AG04450 (cell line): ENCODE results near the gene CFAP77. TPM values are rescaled to one million over a fixed set of nuclear protein-coding genes. Genes with fewer than 3 reads are reported as not detected.

Experiments used
- CTCF ChIA-PET: fragments of 300-600, 350-600 bp; formaldehyde crosslinking; extraction: SDS; loops from one replicate; lab custom pipeline; 2022; ENCODE audit warnings: antibody characterized with exemption, inconsistent platforms; lab: Charles Lee
- POLR2A ChIA-PET: fragments of 350-600 bp; formaldehyde crosslinking; extraction: SDS; loops from one replicate; lab custom pipeline; 2021; ENCODE audit warnings: antibody characterized with exemption, inconsistent platforms; lab: Yijun Ruan, JAX
- DNase-seq: peaks from one replicate; pipeline ENCODE4 v3.0.0-alpha.2; 2011; ENCODE audit warnings: low read depth, low spot score
- H3K27ac ChIP-seq: one replicate; pipeline ENCODE4 v1.5.1; 2012; ENCODE audit warnings: low read depth, low read length, control low read depth
- H3K27me3 ChIP-seq: one replicate; pipeline ENCODE4 v1.6.0; 2012; ENCODE audit warnings: low read length; ENCODE audit not compliant: control insufficient read depth, insufficient read depth
- H3K4me3 ChIP-seq: 2 replicates; pipeline ENCODE4 v1.5.1; 2011; ENCODE audit warnings: mild to moderate bottlenecking, low read depth, low read length, control low read depth
- H3K9me3 ChIP-seq: 2 replicates; pipeline ENCODE4 v1.5.1; 2012; ENCODE audit warnings: low read length; ENCODE audit not compliant: control insufficient read depth, insufficient read depth
- CTCF ChIP-seq: IDR thresholded peaks from 2 replicates; pipeline ENCODE4 v1.5.1; 2011; ENCODE audit warnings: low read depth, low read length, control low read depth, inconsistent platforms
- polyA plus RNA-seq: library from polyadenylated mRNA; depleted of rRNA; stranded (reverse); fragments of >200 nt; gene quantifications from 2 replicates; pipeline ENCODE4 v1.2.3, GENCODE V29; 2011

Gene CFAP77
- polyA plus RNA-seq, 1 experiment, result not detected

GRCh38 chr9:132536124-132536523, 126.1 kb downstream of the CFAP77 start:
- TF ChIP-seq CTCF, result no peak
- DNase-seq, result no peak
- H3K27ac ChIP-seq, result no peak overlapping the region
- ChIA-PET POLR2A (no interaction called here), CTCF (interaction anchor here (1.4 kb wide), 1 partner anchor 26 kb away, joined by 5 read pairs; no protein-coding TSS in a partner anchor)
- H3K9me3 ChIP-seq, result peaks cover 6% of the 10 kb centered on the region
- no peak overlapping the region for H3K4me3 ChIP-seq
- peaks cover 17% of the 10 kb centered on the region for H3K27me3 ChIP-seq

GRCh38 chr9:132537352-132537751, 127.3 kb downstream of the CFAP77 start:
- peaks cover 16% of the 10 kb centered on the region for H3K27me3 ChIP-seq
- H3K27ac ChIP-seq, result no peak overlapping the region
- peaks cover 6% of the 10 kb centered on the region for H3K9me3 ChIP-seq
- H3K4me3 ChIP-seq, result no peak overlapping the region
- POLR2A ChIA-PET, result no interaction called here
- CTCF ChIA-PET, result no interaction called here
- DNase-seq, result no peak
- TF ChIP-seq CTCF, result no peak

- CTCF ChIA-PET, result no interaction called here
- no peak overlapping the region for H3K4me3 ChIP-seq
- peaks cover 6% of the 10 kb centered on the region for H3K9me3 ChIP-seq
- H3K27me3 ChIP-seq, result peaks cover 14% of the 10 kb centered on the region
- POLR2A ChIA-PET, result no interaction called here
- no peak overlapping the region for H3K27ac ChIP-seq
- no peak for DNase-seq
- no peak for TF ChIP-seq CTCF
These were observed 128.1 kb downstream of the CFAP77 start for GRCh38 chr9:132538071-132538470.

- no peak for TF ChIP-seq CTCF
- POLR2A ChIA-PET, result no interaction called here
- CTCF ChIA-PET, result no interaction called here
- H3K4me3 ChIP-seq, result no peak overlapping the region
- DNase-seq, result no peak
- no peak overlapping the region for H3K27ac ChIP-seq
- H3K27me3 ChIP-seq, result peaks cover 19% of the 10 kb centered on the region
- H3K9me3 ChIP-seq, result peaks cover 6% of the 10 kb centered on the region
These were observed 129.1 kb downstream of the CFAP77 start for GRCh38 chr9:132539096-132539495.

GRCh38 chr9:132541051-132541450, 131.0 kb downstream of the CFAP77 start:
- Histone ChIP-seq H3K9me3 (no peaks in the 10 kb centered on the region; the same call in 1 of the 2 replicates), H3K27me3 (peaks cover 25% of the 10 kb centered on the region), H3K27ac (no peak overlapping the region), H3K4me3 (no peak overlapping the region)
- POLR2A ChIA-PET, result no interaction called here
- CTCF ChIA-PET, result no interaction called here
- TF ChIP-seq CTCF, result no peak
- DNase-seq, result no peak
